CD4-positive, alpha-beta T cell (primary cell): ENCODE measurements around the gene HINFP. TPM values are rescaled to one million over a fixed set of nuclear protein-coding genes. Genes with fewer than 3 reads are reported as not detected.

Experiments
- ATAC-seq: fragments of 200-7000 bp; cut with Tn5 transposase; one replicate; pipeline ENCODE4 v1.10.0; 2022; ENCODE audit warnings: mild to moderate bottlenecking; ENCODE audit not compliant: poor library complexity
- CTCF ChIA-PET: fragments of 350-600 bp; sonication (Branson Sonifier 250); formaldehyde crosslinking; loops from one replicate; lab custom pipeline; 2021; ENCODE audit warnings: antibody characterized with exemption, inconsistent platforms; lab: Charles Lee
- POLR2A ChIA-PET: fragments of 350-600 bp; sonication (Branson Sonifier 250); formaldehyde crosslinking; loops from one replicate; lab custom pipeline; 2021; ENCODE audit warnings: antibody characterized with exemption, inconsistent platforms; lab: Charles Lee
- DNase-seq, 14 experiments: peaks; one replicate each; pipeline ENCODE4 v3.0.0-alpha.2; 2013 to 2020; ENCODE audit warnings: mixed read lengths in 2 of 14
- H3K27ac ChIP-seq, 2 donors: one replicate each; pipeline versions ENCODE4 v1.5.1 to v1.7.0; 2013; ENCODE audit warnings: low read length in 2 of 2, low read depth in 1 of 2, mild to moderate bottlenecking in 1 of 2
- H3K27me3 ChIP-seq, 2 experiments: 1 replicate in 1 of 2; 2 replicates in 1 of 2; pipeline versions ENCODE4 v1.6.1 to v1.7.0; 2013; ENCODE audit warnings: low read length in 2 of 2, control low read depth in 1 of 2, mild to moderate bottlenecking in 1 of 2, moderate library complexity in 1 of 2; ENCODE audit not compliant: insufficient read depth in 2 of 2, control insufficient read depth in 1 of 2
- H3K36me3 ChIP-seq: one replicate; pipeline ENCODE4 v1.6.1; 2013; ENCODE audit warnings: low read length, control low read depth; ENCODE audit not compliant: insufficient read depth
- H3K4me1 ChIP-seq: one replicate; pipeline ENCODE4 v1.6.1; 2013; ENCODE audit warnings: low read length, control low read depth; ENCODE audit not compliant: insufficient read depth
- H3K4me3 ChIP-seq: one replicate; pipeline ENCODE4 v1.5.1; 2013; ENCODE audit warnings: mild to moderate bottlenecking, low read length, moderate library complexity
- H3K9me3 ChIP-seq, 2 experiments: 1 replicate in 1 of 2; 2 replicates in 1 of 2; pipeline versions ENCODE4 v1.6.1 to v1.7.0; 2013; ENCODE audit warnings: low read length in 2 of 2, mild to moderate bottlenecking in 2 of 2, control low read depth in 1 of 2, moderate library complexity in 1 of 2; ENCODE audit not compliant: control insufficient read depth in 1 of 2, insufficient read depth in 1 of 2
- H3K27ac Mint-ChIP-seq: one replicate; pipeline ENCODE4 v1.8.0; 2020; ENCODE audit warnings: mixed read lengths
- H3K27me3 Mint-ChIP-seq: one replicate; pipeline ENCODE4 v1.8.0; 2021; ENCODE audit warnings: mixed read lengths
- H3K36me3 Mint-ChIP-seq: one replicate; pipeline ENCODE4 v1.8.0; 2021; ENCODE audit warnings: low read depth, mixed read lengths
- H3K4me1 Mint-ChIP-seq: one replicate; pipeline ENCODE4 v1.8.0; 2021; ENCODE audit warnings: low read depth, mixed read lengths
- H3K4me3 Mint-ChIP-seq: one replicate; pipeline ENCODE4 v1.8.0; 2020; ENCODE audit warnings: mild to moderate bottlenecking, mixed read lengths
- H3K9me3 Mint-ChIP-seq: one replicate; pipeline ENCODE4 v1.8.0; 2020; ENCODE audit warnings: mixed read lengths
- intact Hi-C, 2 experiments: fragments of 100-400 bp; cut with DNase I in 1 of 2; cut with micrococcal nuclease in 1 of 2; formaldehyde crosslinking; loops; one replicate each; pipeline versions ENCODE4 v1.15.1 to v1.9.0; 2023 to 2025; cut with DNase I, micrococcal nuclease
- polyA plus RNA-seq, 2 donors: library from polyadenylated mRNA; unstranded; fragments of 120-200 nt; gene quantifications; one replicate each; pipeline ENCODE4 v1.2.1, GENCODE V29; 2013
- total RNA-seq, 174 experiments: library from RNA in 2 of 174; stranded (reverse) in 2 of 174; gene quantifications; one replicate each; pipeline ENCODE4 v1.2.3 and lab custom pipeline; 2021 to 2026
- TF ChIP-seq, protein P1 (sequence below): fragments of 200-600 bp; IDR thresholded peaks from one replicate; pipeline ENCODE4 v1.8.0; 2022; ENCODE audit warnings: antibody characterized with exemption, mild to moderate bottlenecking

The HINFP gene
- total RNA-seq (10 to 100 TPM; 17.6 to 20.5 TPM), total RNA-seq (lab: John Stamatoyannopoulos, UW) (13.3 to 72.5 (median 37.7) reads per million in 172 experiments)
- 25.8 TPM for polyA plus RNA-seq (2013, experiment 1 of 2)
- polyA plus RNA-seq (2013, experiment 2 of 2) = 36.7 TPM

- TF ChIP-seq, protein P1, sequence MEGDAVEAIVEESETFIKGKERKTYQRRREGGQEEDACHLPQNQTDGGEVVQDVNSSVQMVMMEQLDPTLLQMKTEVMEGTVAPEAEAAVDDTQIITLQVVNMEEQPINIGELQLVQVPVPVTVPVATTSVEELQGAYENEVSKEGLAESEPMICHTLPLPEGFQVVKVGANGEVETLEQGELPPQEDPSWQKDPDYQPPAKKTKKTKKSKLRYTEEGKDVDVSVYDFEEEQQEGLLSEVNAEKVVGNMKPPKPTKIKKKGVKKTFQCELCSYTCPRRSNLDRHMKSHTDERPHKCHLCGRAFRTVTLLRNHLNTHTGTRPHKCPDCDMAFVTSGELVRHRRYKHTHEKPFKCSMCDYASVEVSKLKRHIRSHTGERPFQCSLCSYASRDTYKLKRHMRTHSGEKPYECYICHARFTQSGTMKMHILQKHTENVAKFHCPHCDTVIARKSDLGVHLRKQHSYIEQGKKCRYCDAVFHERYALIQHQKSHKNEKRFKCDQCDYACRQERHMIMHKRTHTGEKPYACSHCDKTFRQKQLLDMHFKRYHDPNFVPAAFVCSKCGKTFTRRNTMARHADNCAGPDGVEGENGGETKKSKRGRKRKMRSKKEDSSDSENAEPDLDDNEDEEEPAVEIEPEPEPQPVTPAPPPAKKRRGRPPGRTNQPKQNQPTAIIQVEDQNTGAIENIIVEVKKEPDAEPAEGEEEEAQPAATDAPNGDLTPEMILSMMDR = no peak
- DNase-seq (peak; percentile 99 to 100 (median 100)), ATAC-seq (peak; percentile 96)
- H3K27me3 ChIP-seq = no peaks in the 10 kb centered on the region
- peaks cover 31% of the 10 kb centered on the region for H3K36me3 Mint-ChIP-seq
- peak within 1 kb of the TSS; percentile 75 to 76 for H3K27ac ChIP-seq
- intact Hi-C loops = loop anchor here (1.0 to 5.0 kb wide), 6 partner anchors 19 to 54 kb away; partner anchors contain the start of genes VPS11 (in 2 of the 2) and NLRX1 (in 1 of the 2)
- peak within 1 kb of the TSS; percentile 85 for H3K27ac Mint-ChIP-seq
- H3K4me3 ChIP-seq = peak within 1 kb of the TSS; percentile 92
- ChIA-PET CTCF (interaction anchor here (1.1 to 1.5 kb wide), 4 partner anchors 13 to 65 kb away, joined by 3 to 4 read pairs (median 3); a partner anchor contains a TSS), POLR2A (interaction anchor here (0.7 to 4.3 kb wide), 12 partner anchors 10 to 330 kb away, joined by 3 to 59 read pairs (median 14); partner anchors contain the start of genes C2CD2L, CBL, DDX6 and DPAGT1)
- H3K4me1 ChIP-seq = peaks cover 29% of the 10 kb centered on the region
- H3K9me3 Mint-ChIP-seq = no peaks in the 10 kb centered on the region
- peaks cover 47% of the 10 kb centered on the region for H3K4me1 Mint-ChIP-seq
- peaks cover 33% of the 10 kb centered on the region for H3K36me3 ChIP-seq
- no peaks in the 10 kb centered on the region for H3K27me3 Mint-ChIP-seq
- no peaks in the 10 kb centered on the region for H3K9me3 ChIP-seq
- H3K4me3 Mint-ChIP-seq = peak within 1 kb of the TSS; percentile 91
Observed at GRCh38 chr11:119121008-119121810, at the start of gene HINFP. TSS of gene HINFP (plus strand) at chr11:119121580. CDS start at chr11:119126945, 5,365 bp downstream.

DNA sequence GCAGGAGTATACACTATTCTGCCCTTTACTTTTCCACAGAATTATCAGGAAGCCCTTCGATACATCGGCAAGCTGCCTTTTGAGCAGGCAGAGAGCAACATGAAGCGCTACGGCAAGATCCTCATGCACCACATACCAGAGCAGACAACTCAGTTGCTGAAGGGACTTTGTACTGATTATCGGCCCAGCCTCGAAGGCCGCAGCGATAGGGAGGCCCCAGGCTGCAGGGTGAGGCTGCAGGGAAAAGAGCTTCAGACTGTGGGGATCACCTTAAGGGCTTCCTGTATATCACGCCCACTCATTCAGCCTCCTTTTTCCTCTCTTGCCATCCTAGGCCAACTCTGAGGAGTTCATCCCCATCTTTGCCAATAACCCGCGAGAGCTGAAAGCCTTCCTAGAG, 43.5 kb upstream of the HINFP start:
- Mint-ChIP-seq H3K9me3 (no peaks in the 10 kb centered on the region), H3K27ac (no peak overlapping the region), H3K36me3 (peaks cover 87% of the 10 kb centered on the region), H3K4me3 (no peak overlapping the region), H3K4me1 (no peaks in the 10 kb centered on the region), H3K27me3 (no peaks in the 10 kb centered on the region)
- DNase-seq = no peak
- no peak overlapping the region for H3K4me3 ChIP-seq
- TF ChIP-seq, protein P1 = no peak
- H3K36me3 ChIP-seq = peaks cover 89% of the 10 kb centered on the region
- intact Hi-C loops = no loop called here
- H3K4me1 ChIP-seq = no peaks in the 10 kb centered on the region
- no peaks in the 10 kb centered on the region for H3K9me3 ChIP-seq
- CTCF ChIA-PET = interaction anchor here (0.6 kb wide), 1 partner anchor 938 kb away, joined by 3 read pairs; no protein-coding TSS in a partner anchor
- POLR2A ChIA-PET = interaction anchor here (1.2 kb wide), 1 partner anchor 10 kb away, joined by 9 read pairs; the partner anchor contains the start of gene VPS11
- H3K27ac ChIP-seq = no peak overlapping the region
- ATAC-seq = no peak
- no peaks in the 10 kb centered on the region for H3K27me3 ChIP-seq

DNA sequence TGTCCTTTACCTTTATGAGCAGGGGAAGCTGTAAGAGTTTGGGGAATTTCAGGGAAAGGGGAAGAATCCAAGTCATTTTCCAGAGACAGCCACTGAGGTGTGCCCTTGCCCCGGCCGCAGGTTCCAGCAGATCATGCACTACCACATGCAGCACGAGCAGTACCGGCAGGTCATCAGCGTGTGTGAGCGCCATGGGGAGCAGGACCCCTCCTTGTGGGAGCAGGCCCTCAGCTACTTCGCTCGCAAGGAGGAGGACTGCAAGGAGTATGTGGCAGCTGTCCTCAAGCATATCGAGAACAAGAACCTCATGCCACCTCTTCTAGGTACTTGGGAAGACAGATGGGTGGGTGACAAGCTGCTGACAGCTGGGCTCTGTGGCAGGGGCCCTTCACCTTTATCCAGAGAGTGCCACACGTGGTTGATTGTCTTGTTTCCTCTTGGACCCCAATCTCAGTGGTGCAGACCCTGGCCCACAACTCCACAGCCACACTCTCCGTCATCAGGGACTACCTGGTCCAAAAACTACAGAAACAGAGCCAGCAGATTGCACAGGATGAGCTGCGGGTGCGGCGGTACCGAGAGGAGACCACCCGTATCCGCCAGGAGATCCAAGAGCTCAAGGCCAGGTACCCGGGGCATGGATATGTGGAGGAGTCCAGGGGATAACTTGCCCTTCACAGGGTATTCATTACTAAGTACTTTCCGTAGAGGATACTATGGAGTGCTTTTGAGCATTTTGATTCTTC, 42.5 kb upstream of the HINFP start:
- H3K9me3 Mint-ChIP-seq = no peaks in the 10 kb centered on the region
- peaks cover 77% of the 10 kb centered on the region for H3K36me3 Mint-ChIP-seq
- Histone ChIP-seq H3K4me1 (no peaks in the 10 kb centered on the region), H3K27me3 (no peaks in the 10 kb centered on the region), H3K4me3 (no peak overlapping the region), H3K9me3 (no peaks in the 10 kb centered on the region), H3K27ac (no peak overlapping the region), H3K36me3 (peaks cover 79% of the 10 kb centered on the region)
- ChIA-PET CTCF (no interaction called here), POLR2A (interaction anchor here (1.2 kb wide), 1 partner anchor 11 kb away, joined by 9 read pairs; the partner anchor contains the start of gene VPS11)
- ATAC-seq (no peak), DNase-seq (no peak)
- H3K27ac Mint-ChIP-seq = no peak overlapping the region
- H3K4me3 Mint-ChIP-seq = no peak overlapping the region
- H3K27me3 Mint-ChIP-seq = no peaks in the 10 kb centered on the region
- intact Hi-C loops = no loop called here
- TF ChIP-seq, protein P1 = no peak
- H3K4me1 Mint-ChIP-seq = no peaks in the 10 kb centered on the region
